Heart left ventricle (tissue), 13 donors: Measurements from ENCODE around the gene USP47.

ENCODE experiments used
- POLR2A ChIP-seq, 2 donors: fragments of 450-650 bp; IDR thresholded peaks; one replicate each; pipeline ENCODE4 v1.6.1; 2017; ENCODE audit warnings: antibody characterized with exemption in 2 of 2, mild to moderate bottlenecking in 2 of 2, moderate library complexity in 2 of 2
- TF ChIP-seq, protein P1 (sequence below), 12 donors: fragments of 200-600 bp; sonication (generic) in 4 of 12; IDR thresholded peaks; one replicate each; pipeline versions ENCODE4 v1.5.0 to v1.8.0; 2018 to 2022; ENCODE audit warnings: antibody characterized with exemption in 12 of 12, mild to moderate bottlenecking in 5 of 12
- donor health status: ischemic (EF 13 %, LVEDD 7.1; RV severe dilation, severe dysfunction).
- donor health status: DM: no; HTN: yes; CAD: no.
- donor health status: DM: no; HTN: no; CAD: no.
- donor health status: ischemic (EF 25% LVEDD 6.9; RV normal size, moderate dysfunction).
- donor health status: ischemic (EF 25% LVEDD 5.7; RV mildly dilated, moderate dysfunction).
- donor health status: ischemic (EF 35%, LVEDD 5.7; RV mildly dilated, moderate dysfunction).
- donor health status: nonischemic (EF 11% LVEDD 7.7; RV severe dilation, severe dysfunction).
- donor health status: DM: yes; HTN: yes; CAD: no.
- donor health status: PGD.
- donor health status: ischemic (EF 29% LVEDD 5.4; RV normal size, mild dysfunction).
- donor health status: nonischemic (EF 23%, LVEDD 6.1; RV moderate dilation, normal function).

DNA sequence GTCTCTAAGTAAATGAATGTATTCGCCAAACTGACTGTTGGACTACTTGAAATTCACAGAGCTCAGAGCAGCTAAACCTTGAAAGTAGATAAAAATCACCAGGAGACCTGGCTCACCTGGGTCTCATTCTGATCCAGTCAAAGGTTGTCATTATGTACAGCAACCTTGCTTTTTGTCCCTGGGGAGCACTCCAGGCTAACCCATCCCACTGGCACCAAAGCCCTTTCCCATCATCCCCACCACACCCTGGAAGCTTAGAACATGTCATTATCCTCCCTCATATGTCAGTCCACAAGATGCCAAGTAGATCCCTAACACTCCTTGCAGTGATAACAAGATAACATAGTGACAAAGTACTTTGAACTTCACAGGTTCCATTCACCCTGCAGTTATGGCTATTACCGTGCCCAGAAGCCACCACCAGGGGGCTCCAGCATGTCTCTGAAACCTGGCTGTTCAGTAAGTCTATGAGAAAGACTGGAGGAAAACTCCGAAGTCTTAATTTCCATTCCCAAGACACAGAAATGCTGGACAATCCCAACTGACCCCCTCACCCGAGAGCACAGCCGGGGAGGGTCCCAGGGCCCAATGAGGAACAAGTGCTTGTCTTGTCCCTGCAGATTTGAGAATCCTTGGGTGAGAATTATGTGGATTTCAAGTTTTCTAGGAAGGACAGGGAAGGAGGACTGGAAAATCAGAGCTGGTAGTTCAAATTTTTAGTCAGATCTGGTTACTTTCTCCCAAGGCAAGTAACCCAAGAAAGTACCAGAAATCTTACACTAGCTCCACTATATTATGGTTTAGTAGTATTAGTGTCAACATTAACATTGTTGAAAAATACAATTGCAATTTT lies 43.0 kb upstream of the USP47 start:
- TF ChIP-seq POLR2A (IDR thresholded peaks at IDR 0.05): no peak
- TF ChIP-seq, protein P1, sequence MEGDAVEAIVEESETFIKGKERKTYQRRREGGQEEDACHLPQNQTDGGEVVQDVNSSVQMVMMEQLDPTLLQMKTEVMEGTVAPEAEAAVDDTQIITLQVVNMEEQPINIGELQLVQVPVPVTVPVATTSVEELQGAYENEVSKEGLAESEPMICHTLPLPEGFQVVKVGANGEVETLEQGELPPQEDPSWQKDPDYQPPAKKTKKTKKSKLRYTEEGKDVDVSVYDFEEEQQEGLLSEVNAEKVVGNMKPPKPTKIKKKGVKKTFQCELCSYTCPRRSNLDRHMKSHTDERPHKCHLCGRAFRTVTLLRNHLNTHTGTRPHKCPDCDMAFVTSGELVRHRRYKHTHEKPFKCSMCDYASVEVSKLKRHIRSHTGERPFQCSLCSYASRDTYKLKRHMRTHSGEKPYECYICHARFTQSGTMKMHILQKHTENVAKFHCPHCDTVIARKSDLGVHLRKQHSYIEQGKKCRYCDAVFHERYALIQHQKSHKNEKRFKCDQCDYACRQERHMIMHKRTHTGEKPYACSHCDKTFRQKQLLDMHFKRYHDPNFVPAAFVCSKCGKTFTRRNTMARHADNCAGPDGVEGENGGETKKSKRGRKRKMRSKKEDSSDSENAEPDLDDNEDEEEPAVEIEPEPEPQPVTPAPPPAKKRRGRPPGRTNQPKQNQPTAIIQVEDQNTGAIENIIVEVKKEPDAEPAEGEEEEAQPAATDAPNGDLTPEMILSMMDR (IDR thresholded peaks at IDR 0.05): peak; percentile 86 to 98 (median 94)
